Upper lobe of left lung (tissue), 4 donors: ENCODE data around the gene GLS2.

Source experiments
- CTCF ChIP-seq, 6 experiments: fragments of 450-650 bp in 4 of 6; fragments of 200-600 bp in 2 of 6; sonication (generic) in 2 of 6; IDR thresholded peaks; one replicate each; pipeline ENCODE4 v1.5.1; 2016 to 2019; ENCODE audit warnings: antibody characterized with exemption in 6 of 6
- EP300 ChIP-seq, 4 donors: sonication (generic); formaldehyde crosslinking; IDR thresholded peaks; one replicate each; pipeline ENCODE4 v1.5.1; 2017; ENCODE audit warnings: antibody characterized with exemption in 4 of 4, control low read depth in 2 of 4
- POLR2A ChIP-seq, 4 donors: fragments of 450-650 bp; IDR thresholded peaks; one replicate each; pipeline ENCODE4 v1.5.1; 2016 to 2017; ENCODE audit warnings: antibody characterized with exemption in 4 of 4, mild to moderate bottlenecking in 2 of 4
- POLR2AphosphoS5 ChIP-seq, 2 donors: sonication (generic); formaldehyde crosslinking; IDR thresholded peaks; one replicate each; pipeline ENCODE4 v1.5.1; 2017; ENCODE audit warnings: antibody characterized with exemption in 2 of 2

GRCh38 chr12:56476972-56477432 lies 11.0 kb downstream of the GLS2 start:
- no peak for TF ChIP-seq POLR2AphosphoS5 (IDR thresholded peaks at IDR 0.05)
- TF ChIP-seq CTCF (IDR thresholded peaks at IDR 0.05): no peak
- TF ChIP-seq POLR2A (IDR thresholded peaks at IDR 0.05): no peak
- TF ChIP-seq EP300 (IDR thresholded peaks at IDR 0.05): no peak
